ENCODE data around the gene TNFRSF1B. TPM values are rescaled to one million over a fixed set of nuclear protein-coding genes. Genes with fewer than 3 reads are reported as not detected.

TNFRSF1B gene
- total and polyA plus RNA-seq, 2 of the 8 experiments (the other 6 are each of a cell fraction or from before 2014, with no cell fraction given), result 1.7 to 2.9 TPM

- no peak for TF ChIP-seq TAF1 (IDR thresholded peaks at IDR 0.05; ENCODE audit: low read depth, low read length)
- no peak for TF ChIP-seq TCF12 (IDR thresholded peaks at IDR 0.05; ENCODE audit: low read depth, low read length)
- no peak for TF ChIP-seq SIRT6 (IDR thresholded peaks at IDR 0.05; ENCODE audit: low read length)
- TF ChIP-seq SAP30 (IDR thresholded peaks at IDR 0.05; ENCODE audit: insufficient read depth, insufficient replicate concordance, low read length), result no peak
- no peak for TF ChIP-seq TAF7 (optimal IDR thresholded peaks at IDR 0.05; ENCODE audit: borderline replicate concordance, low read depth, low read length)
- no peak for TF ChIP-seq CBX5 (IDR thresholded peaks at IDR 0.05; ENCODE audit: low read depth, low read length)
- TF ChIP-seq SRF (IDR thresholded peaks at IDR 0.05; ENCODE audit: low read depth, low read length), result no peak
Observed at GRCh38 chr1:12177999-12178441, 11.2 kb downstream of the TNFRSF1B start (continued).

All from H1 (cell line).